A549 (cell line): ENCODE data around the gene LLCFC1. TPM values are rescaled to one million over a fixed set of nuclear protein-coding genes. Genes with fewer than 3 reads are reported as not detected.

Experiments
- ATAC-seq, 2 experiments: fragments of 200-7000 bp in 1 of 2; fragments of >200 bp in 1 of 2; cut with Nextera tagmentation in 1 of 2; cut with Tn5 transposase in 1 of 2; 3 replicates each; pipeline versions ENCODE4 v1.8.0 to v1.9.1; 2018 to 2020; ENCODE audit warnings: mild to moderate bottlenecking in 1 of 2, moderate library complexity in 1 of 2
- CTCF ChIA-PET: fragments of 300-600 bp; sonication (Branson Sonifier 250); formaldehyde crosslinking; extraction: SDS; loops from one replicate; lab custom pipeline; 2021; ENCODE audit warnings: antibody characterized with exemption, inconsistent platforms; lab: Yijun Ruan, JAX
- POLR2A ChIA-PET: fragments of 350-600 bp; formaldehyde crosslinking; extraction: SDS; loops from one replicate; lab custom pipeline; 2021; ENCODE audit warnings: antibody characterized with exemption, inconsistent platforms; lab: Yijun Ruan, JAX
- DNase-seq, 2 experiments: peaks; one replicate each; pipeline versions ENCODE4 v3.0.0 to v3.0.0-alpha.2; 2011 to 2016; ENCODE audit warnings: low read depth in 1 of 2, low spot score in 1 of 2
- FAIRE-seq: peaks from 2 replicates; lab custom pipeline; 2011; peaks lifted over from hg19 to GRCh38; lab: Jason Lieb, UNC
- H3K27ac ChIP-seq, 2 experiments: fragments of >200 bp; sonication (Bioruptor Twin); formaldehyde crosslinking; 3 replicates each; pipeline ENCODE4 v1.5.1; 2016 to 2017
- H3K4me1 ChIP-seq: fragments of >200 bp; sonication (Bioruptor Twin); formaldehyde crosslinking; 3 replicates; pipeline ENCODE4 v1.6.1; 2016
- H3K4me2 ChIP-seq: fragments of >200 bp; sonication (Bioruptor Twin); formaldehyde crosslinking; 3 replicates; pipeline ENCODE4 v1.6.1; 2016
- H3K4me3 ChIP-seq: fragments of >200 bp; sonication (Bioruptor Twin); formaldehyde crosslinking; 3 replicates; pipeline ENCODE4 v1.5.1; 2016
- H3K9me3 ChIP-seq: fragments of >200 bp; sonication (Bioruptor Twin); formaldehyde crosslinking; 3 replicates; pipeline ENCODE4 v1.6.1; 2016
- CEBPB ChIP-seq, 2 experiments: fragments of >200 bp in 1 of 2; sonication (Bioruptor Twin) in 1 of 2; formaldehyde crosslinking in 1 of 2; IDR thresholded peaks; 2 replicates each; pipeline ENCODE4 v1.6.1; 2012 to 2016
- CHD2 ChIP-seq: fragments of 150-350 bp; IDR thresholded peaks from 2 replicates; pipeline ENCODE4 v1.6.1; 2014; ENCODE audit warnings: low read length; ENCODE audit not compliant: partially characterized antibody
- ESRRA ChIP-seq: fragments of 150-350 bp; IDR thresholded peaks from 2 replicates; pipeline ENCODE4 v1.6.1; 2014; ENCODE audit warnings: mild to moderate bottlenecking, low read length, borderline replicate concordance
- HDAC2 ChIP-seq: fragments of 200-600 bp; sonication (generic); IDR thresholded peaks from 2 replicates; pipeline ENCODE4 v1.6.1; 2016
- HOXA7 ChIP-seq: fragments of 250-450 bp; sonication (Bioruptor Pico); IDR thresholded peaks from 2 replicates; pipeline ENCODE4 v1.5.0; 2020; ENCODE audit warnings: mild to moderate bottlenecking, moderate library complexity
- JUN ChIP-seq, 2 experiments: fragments of >200 bp; sonication (Bioruptor Twin); formaldehyde crosslinking; IDR thresholded peaks; 2 replicates in 1 of 2; 3 replicates in 1 of 2; pipeline ENCODE4 v1.6.1; 2016 to 2017
- KDM1A ChIP-seq: fragments of 200-600 bp; sonication (generic); IDR thresholded peaks from 2 replicates; pipeline ENCODE4 v1.6.1; 2016; ENCODE audit warnings: low read depth, mild to moderate bottlenecking
- MAFK ChIP-seq: fragments of 450-650 bp; IDR thresholded peaks from 2 replicates; pipeline ENCODE4 v1.6.1; 2014; ENCODE audit not compliant: partially characterized antibody
- NPAS2 ChIP-seq: fragments of 250-450 bp; sonication (Bioruptor Pico); IDR thresholded peaks from 2 replicates; pipeline ENCODE4 v1.8.0; 2022; ENCODE audit warnings: mild to moderate bottlenecking, moderate library complexity, borderline replicate concordance
- NR3C1 ChIP-seq: fragments of >200 bp; sonication (Bioruptor Twin); formaldehyde crosslinking; IDR thresholded peaks from 3 replicates; pipeline ENCODE4 v1.6.1; 2017
- POLR2A ChIP-seq: IDR thresholded peaks from 2 replicates; pipeline ENCODE4 v1.6.1; 2012; ENCODE audit warnings: mild to moderate bottlenecking, low read length
- RNF2 ChIP-seq: fragments of 200-600 bp; sonication (generic); IDR thresholded peaks from 2 replicates; pipeline ENCODE4 v1.6.1; 2016; ENCODE audit warnings: low read depth, mild to moderate bottlenecking, antibody characterized with exemption, moderate library complexity, borderline replicate concordance
- SMC3 ChIP-seq: fragments of >200 bp; sonication (Bioruptor Twin); formaldehyde crosslinking; IDR thresholded peaks from 3 replicates; pipeline ENCODE4 v1.6.1; 2018; ENCODE audit warnings: inconsistent platforms
- SREBF2 ChIP-seq: fragments of 450-650 bp; IDR thresholded peaks from 2 replicates; pipeline ENCODE4 v1.6.1; 2014; ENCODE audit warnings: mild to moderate bottlenecking, moderate library complexity
- TFCP2L1 ChIP-seq: fragments of 250-450 bp; sonication (Bioruptor Pico); IDR thresholded peaks from 2 replicates; pipeline ENCODE4 v1.5.0; 2021; ENCODE audit warnings: mild to moderate bottlenecking
- ZC3H11A ChIP-seq: fragments of 450-650 bp; IDR thresholded peaks from 2 replicates; pipeline ENCODE4 v1.6.1; 2014; ENCODE audit warnings: antibody characterized with exemption, mild to moderate bottlenecking
- ZSCAN20 ChIP-seq: fragments of 250-450 bp; sonication (Bioruptor Pico); IDR thresholded peaks from 2 replicates; pipeline ENCODE4 v1.8.0; 2022; ENCODE audit warnings: mild to moderate bottlenecking, moderate library complexity
- WGBS: methylation state at CpG from one replicate; pipeline ENCODE4 v1.1.6; 2017; ENCODE audit errors: missing lambda C conversion rate; 5-methylcytosine and 5-hydroxymethylcytosine counted together
- polyA plus RNA-seq, 4 experiments: library from polyadenylated mRNA; depleted of rRNA in 3 of 4; stranded (reverse); fragments of >200 nt; fragmentation: RNase III in 1 of 4; extraction: RNeasy Plus Mini Kit Qiagen cat#74134 plus additional on column Dnase treatment in 1 of 4; gene quantifications; 2 replicates in 3 of 4; 3 replicates in 1 of 4; pipeline ENCODE4 v1.2.3, GENCODE V29; 2011 to 2017
- TF ChIP-seq, protein P1 (sequence below): fragments of 450-650 bp; IDR thresholded peaks from 2 replicates; pipeline ENCODE4 v1.6.1; 2014; ENCODE audit warnings: antibody characterized with exemption
- TF ChIP-seq, protein P2 (sequence below): fragments of 200-600 bp; sonication (generic); IDR thresholded peaks from 2 replicates; pipeline ENCODE4 v1.6.1; 2016; ENCODE audit warnings: antibody characterized with exemption, mild to moderate bottlenecking, moderate library complexity
- TF ChIP-seq, protein P3 (sequence below): IDR thresholded peaks from 2 replicates; pipeline ENCODE4 v1.6.1; 2012
- TF ChIP-seq, protein P4 (sequence below): fragments of 150-350 bp; IDR thresholded peaks from 2 replicates; pipeline ENCODE4 v1.6.1; 2014; ENCODE audit warnings: low read depth, mild to moderate bottlenecking, low read length
- TF ChIP-seq, protein P5 (sequence below): IDR thresholded peaks from 2 replicates; pipeline ENCODE4 v1.6.1; 2012
- TF ChIP-seq, protein P6 (sequence below): fragments of >200 bp; sonication (Bioruptor Twin); formaldehyde crosslinking; IDR thresholded peaks from 3 replicates; pipeline ENCODE4 v1.5.1; 2016

Gene LLCFC1
- polyA plus RNA-seq, 2 of the 4 experiments (the other 2 are of a cell fraction): not detected

DNA sequence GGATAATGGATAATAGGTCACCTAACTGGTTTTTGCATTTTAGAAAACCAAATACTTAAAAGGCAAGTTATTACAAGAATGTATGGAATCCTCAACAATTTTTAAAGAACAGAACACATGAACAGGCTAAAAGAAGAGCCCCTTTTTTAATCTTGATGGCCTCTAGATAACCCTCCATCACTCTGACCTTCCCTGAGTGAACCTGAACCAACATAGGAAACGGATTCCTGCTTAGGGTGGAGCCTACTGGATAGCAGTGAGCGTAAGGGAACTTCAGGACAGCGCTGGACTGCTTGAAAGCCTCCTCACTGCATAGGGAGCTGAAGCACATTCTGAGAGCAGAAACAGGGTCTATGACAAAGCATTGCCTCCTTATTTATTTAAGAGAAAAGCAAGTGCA, 26.2 kb upstream of the LLCFC1 start (continued):
- TF ChIP-seq, protein P1, sequence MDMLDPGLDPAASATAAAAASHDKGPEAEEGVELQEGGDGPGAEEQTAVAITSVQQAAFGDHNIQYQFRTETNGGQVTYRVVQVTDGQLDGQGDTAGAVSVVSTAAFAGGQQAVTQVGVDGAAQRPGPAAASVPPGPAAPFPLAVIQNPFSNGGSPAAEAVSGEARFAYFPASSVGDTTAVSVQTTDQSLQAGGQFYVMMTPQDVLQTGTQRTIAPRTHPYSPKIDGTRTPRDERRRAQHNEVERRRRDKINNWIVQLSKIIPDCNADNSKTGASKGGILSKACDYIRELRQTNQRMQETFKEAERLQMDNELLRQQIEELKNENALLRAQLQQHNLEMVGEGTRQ: no peak
- no peak for TF ChIP-seq TFCP2L1 (CRISPR knock-in tag)
- TF ChIP-seq NR3C1: no peak
- TF ChIP-seq, protein P2, sequence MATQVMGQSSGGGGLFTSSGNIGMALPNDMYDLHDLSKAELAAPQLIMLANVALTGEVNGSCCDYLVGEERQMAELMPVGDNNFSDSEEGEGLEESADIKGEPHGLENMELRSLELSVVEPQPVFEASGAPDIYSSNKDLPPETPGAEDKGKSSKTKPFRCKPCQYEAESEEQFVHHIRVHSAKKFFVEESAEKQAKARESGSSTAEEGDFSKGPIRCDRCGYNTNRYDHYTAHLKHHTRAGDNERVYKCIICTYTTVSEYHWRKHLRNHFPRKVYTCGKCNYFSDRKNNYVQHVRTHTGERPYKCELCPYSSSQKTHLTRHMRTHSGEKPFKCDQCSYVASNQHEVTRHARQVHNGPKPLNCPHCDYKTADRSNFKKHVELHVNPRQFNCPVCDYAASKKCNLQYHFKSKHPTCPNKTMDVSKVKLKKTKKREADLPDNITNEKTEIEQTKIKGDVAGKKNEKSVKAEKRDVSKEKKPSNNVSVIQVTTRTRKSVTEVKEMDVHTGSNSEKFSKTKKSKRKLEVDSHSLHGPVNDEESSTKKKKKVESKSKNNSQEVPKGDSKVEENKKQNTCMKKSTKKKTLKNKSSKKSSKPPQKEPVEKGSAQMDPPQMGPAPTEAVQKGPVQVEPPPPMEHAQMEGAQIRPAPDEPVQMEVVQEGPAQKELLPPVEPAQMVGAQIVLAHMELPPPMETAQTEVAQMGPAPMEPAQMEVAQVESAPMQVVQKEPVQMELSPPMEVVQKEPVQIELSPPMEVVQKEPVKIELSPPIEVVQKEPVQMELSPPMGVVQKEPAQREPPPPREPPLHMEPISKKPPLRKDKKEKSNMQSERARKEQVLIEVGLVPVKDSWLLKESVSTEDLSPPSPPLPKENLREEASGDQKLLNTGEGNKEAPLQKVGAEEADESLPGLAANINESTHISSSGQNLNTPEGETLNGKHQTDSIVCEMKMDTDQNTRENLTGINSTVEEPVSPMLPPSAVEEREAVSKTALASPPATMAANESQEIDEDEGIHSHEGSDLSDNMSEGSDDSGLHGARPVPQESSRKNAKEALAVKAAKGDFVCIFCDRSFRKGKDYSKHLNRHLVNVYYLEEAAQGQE: no peak
- TF ChIP-seq, protein P3, sequence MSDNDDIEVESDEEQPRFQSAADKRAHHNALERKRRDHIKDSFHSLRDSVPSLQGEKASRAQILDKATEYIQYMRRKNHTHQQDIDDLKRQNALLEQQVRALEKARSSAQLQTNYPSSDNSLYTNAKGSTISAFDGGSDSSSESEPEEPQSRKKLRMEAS: no peak
- TF ChIP-seq RNF2: no peak
- TF ChIP-seq CHD2: no peak

DNA sequence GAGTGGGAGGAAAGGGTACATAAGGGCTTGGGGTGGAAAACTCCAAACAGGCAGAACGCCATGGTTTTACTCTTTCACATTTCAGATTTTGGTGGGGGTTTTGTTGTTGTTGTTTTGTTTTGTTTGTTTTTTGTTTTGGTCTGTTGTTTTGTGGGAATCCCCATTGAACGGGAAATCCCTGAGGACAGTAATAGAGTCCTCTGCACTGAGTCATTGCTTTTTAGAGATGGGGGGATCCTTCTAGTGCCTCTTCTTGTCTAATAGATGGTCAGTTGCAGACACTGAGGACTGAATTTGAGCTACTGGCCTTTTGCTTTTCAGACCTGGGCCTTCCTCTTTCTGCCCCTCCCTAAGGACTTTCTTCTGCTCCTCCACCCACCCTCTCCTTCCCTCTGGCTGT, 25.7 kb upstream of the LLCFC1 start:
- CTCF ChIA-PET: no interaction called here
- 0% methylated on average over 2 of the region's 2 CpGs for whole genome bisulfite sequencing
- no peak for ATAC-seq
- FAIRE-seq: no peak
- DNase-seq: no peak
- no peak overlapping the region for H3K4me2 ChIP-seq
- no peaks in the 10 kb centered on the region for H3K9me3 ChIP-seq
- no peaks in the 10 kb centered on the region for H3K4me1 ChIP-seq
- H3K4me3 ChIP-seq: no peak overlapping the region
- POLR2A ChIA-PET: no interaction called here
- H3K27ac ChIP-seq: no peak overlapping the region
- no peak for TF ChIP-seq SREBF2
- no peak for TF ChIP-seq TFCP2L1 (CRISPR knock-in tag)
- TF ChIP-seq MAFK: no peak
- no peak for TF ChIP-seq ESRRA
- no peak for TF ChIP-seq ZSCAN20 (CRISPR knock-in tag)
- TF ChIP-seq, protein P1: no peak
- no peak for TF ChIP-seq POLR2A
- no peak for TF ChIP-seq HDAC2
- TF ChIP-seq, protein P4, sequence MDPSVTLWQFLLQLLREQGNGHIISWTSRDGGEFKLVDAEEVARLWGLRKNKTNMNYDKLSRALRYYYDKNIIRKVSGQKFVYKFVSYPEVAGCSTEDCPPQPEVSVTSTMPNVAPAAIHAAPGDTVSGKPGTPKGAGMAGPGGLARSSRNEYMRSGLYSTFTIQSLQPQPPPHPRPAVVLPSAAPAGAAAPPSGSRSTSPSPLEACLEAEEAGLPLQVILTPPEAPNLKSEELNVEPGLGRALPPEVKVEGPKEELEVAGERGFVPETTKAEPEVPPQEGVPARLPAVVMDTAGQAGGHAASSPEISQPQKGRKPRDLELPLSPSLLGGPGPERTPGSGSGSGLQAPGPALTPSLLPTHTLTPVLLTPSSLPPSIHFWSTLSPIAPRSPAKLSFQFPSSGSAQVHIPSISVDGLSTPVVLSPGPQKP: no peak
- TF ChIP-seq KDM1A: no peak
- no peak for TF ChIP-seq RNF2
- TF ChIP-seq, protein P5, sequence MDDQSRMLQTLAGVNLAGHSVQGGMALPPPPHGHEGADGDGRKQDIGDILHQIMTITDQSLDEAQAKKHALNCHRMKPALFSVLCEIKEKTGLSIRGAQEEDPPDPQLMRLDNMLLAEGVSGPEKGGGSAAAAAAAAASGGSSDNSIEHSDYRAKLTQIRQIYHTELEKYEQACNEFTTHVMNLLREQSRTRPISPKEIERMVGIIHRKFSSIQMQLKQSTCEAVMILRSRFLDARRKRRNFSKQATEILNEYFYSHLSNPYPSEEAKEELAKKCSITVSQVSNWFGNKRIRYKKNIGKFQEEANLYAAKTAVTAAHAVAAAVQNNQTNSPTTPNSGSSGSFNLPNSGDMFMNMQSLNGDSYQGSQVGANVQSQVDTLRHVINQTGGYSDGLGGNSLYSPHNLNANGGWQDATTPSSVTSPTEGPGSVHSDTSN: no peak
- TF ChIP-seq JUN (IDR thresholded peaks at IDR 0.05): no peak
- no peak for TF ChIP-seq SMC3

DNA sequence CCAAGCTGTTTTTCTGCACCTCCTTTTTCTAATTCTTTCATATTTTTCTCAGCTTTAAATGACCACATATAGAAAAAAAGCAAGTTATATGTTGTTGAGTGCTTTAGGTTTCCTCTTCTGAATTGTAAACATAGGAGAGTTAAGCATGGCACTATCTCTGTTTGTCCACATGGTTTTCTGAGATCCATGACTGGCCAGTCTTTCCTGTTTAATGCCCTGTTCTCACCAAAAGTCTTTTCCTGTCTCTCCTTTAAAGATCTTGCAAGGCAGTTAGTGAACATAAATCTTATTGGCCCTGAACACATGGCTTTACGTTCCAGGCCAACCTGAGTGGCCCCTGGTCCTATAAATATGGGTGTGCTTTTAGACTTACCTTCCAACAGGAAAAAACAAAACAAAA, 25.2 kb upstream of the LLCFC1 start:
- ATAC-seq (no peak), FAIRE-seq (no peak), DNase-seq (no peak)
- H3K4me2 ChIP-seq: no peak overlapping the region
- no peak overlapping the region for H3K27ac ChIP-seq
- H3K4me1 ChIP-seq: no peaks in the 10 kb centered on the region
- ChIA-PET POLR2A (no interaction called here), CTCF (no interaction called here)
- 0% methylated on average over 1 of the region's 1 CpG for WGBS
- H3K9me3 ChIP-seq: no peaks in the 10 kb centered on the region
- H3K4me3 ChIP-seq: no peak overlapping the region
- TF ChIP-seq HOXA7 (CRISPR knock-in tag): no peak
- TF ChIP-seq SMC3: no peak
- no peak for TF ChIP-seq ZC3H11A
- TF ChIP-seq, protein P6, sequence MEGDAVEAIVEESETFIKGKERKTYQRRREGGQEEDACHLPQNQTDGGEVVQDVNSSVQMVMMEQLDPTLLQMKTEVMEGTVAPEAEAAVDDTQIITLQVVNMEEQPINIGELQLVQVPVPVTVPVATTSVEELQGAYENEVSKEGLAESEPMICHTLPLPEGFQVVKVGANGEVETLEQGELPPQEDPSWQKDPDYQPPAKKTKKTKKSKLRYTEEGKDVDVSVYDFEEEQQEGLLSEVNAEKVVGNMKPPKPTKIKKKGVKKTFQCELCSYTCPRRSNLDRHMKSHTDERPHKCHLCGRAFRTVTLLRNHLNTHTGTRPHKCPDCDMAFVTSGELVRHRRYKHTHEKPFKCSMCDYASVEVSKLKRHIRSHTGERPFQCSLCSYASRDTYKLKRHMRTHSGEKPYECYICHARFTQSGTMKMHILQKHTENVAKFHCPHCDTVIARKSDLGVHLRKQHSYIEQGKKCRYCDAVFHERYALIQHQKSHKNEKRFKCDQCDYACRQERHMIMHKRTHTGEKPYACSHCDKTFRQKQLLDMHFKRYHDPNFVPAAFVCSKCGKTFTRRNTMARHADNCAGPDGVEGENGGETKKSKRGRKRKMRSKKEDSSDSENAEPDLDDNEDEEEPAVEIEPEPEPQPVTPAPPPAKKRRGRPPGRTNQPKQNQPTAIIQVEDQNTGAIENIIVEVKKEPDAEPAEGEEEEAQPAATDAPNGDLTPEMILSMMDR: no peak
- TF ChIP-seq RNF2: no peak
- TF ChIP-seq, protein P1: no peak
- no peak for TF ChIP-seq CEBPB (IDR thresholded peaks at IDR 0.05)
- TF ChIP-seq NPAS2 (CRISPR knock-in tag): no peak
